HG02840 (cell line): ENCODE results near the gene CIDEC.

Source experiments
- ATAC-seq: cut with Tn5 transposase; IDR thresholded peaks from one replicate; pipeline ENCODE4 v1.9.1; 2021; ENCODE audit warnings: mild to moderate bottlenecking, moderate library complexity, moderate number of reproducible peaks; ENCODE audit not compliant: unreplicated experiment, low FRiP score

CIDEC gene

GRCh38 chr3:9818666-9819335 is 61.3 kb downstream of the CIDEC start:
- ATAC-seq: no peak

GRCh38 chr3:9817436-9817835 is 62.6 kb downstream of the CIDEC start:
- no peak for ATAC-seq
